AG04450 (cell line): Measurements from ENCODE around the gene PARM1. TPM values are rescaled to one million over a fixed set of nuclear protein-coding genes. Genes with fewer than 3 reads are reported as not detected.

ENCODE experiments used
- CTCF ChIA-PET: fragments of 300-600, 350-600 bp; formaldehyde crosslinking; extraction: SDS; loops from one replicate; lab custom pipeline; 2022; ENCODE audit warnings: antibody characterized with exemption, inconsistent platforms; lab: Charles Lee
- POLR2A ChIA-PET: fragments of 350-600 bp; formaldehyde crosslinking; extraction: SDS; loops from one replicate; lab custom pipeline; 2021; ENCODE audit warnings: antibody characterized with exemption, inconsistent platforms; lab: Yijun Ruan, JAX
- DNase-seq: peaks from one replicate; pipeline ENCODE4 v3.0.0-alpha.2; 2011; ENCODE audit warnings: low read depth, low spot score
- H3K27ac ChIP-seq: one replicate; pipeline ENCODE4 v1.5.1; 2012; ENCODE audit warnings: low read depth, low read length, control low read depth
- H3K27me3 ChIP-seq: one replicate; pipeline ENCODE4 v1.6.0; 2012; ENCODE audit warnings: low read length; ENCODE audit not compliant: control insufficient read depth, insufficient read depth
- H3K4me3 ChIP-seq: 2 replicates; pipeline ENCODE4 v1.5.1; 2011; ENCODE audit warnings: mild to moderate bottlenecking, low read depth, low read length, control low read depth
- H3K9me3 ChIP-seq: 2 replicates; pipeline ENCODE4 v1.5.1; 2012; ENCODE audit warnings: low read length; ENCODE audit not compliant: control insufficient read depth, insufficient read depth
- polyA plus RNA-seq: library from polyadenylated mRNA; depleted of rRNA; stranded (reverse); fragments of >200 nt; gene quantifications from 2 replicates; pipeline ENCODE4 v1.2.3, GENCODE V29; 2011
- TF ChIP-seq, protein P1 (sequence below): IDR thresholded peaks from 2 replicates; pipeline ENCODE4 v1.5.1; 2011; ENCODE audit warnings: low read depth, low read length, control low read depth, inconsistent platforms

PARM1 gene
- polyA plus RNA-seq, 1 experiment: 0.10 TPM

DNA sequence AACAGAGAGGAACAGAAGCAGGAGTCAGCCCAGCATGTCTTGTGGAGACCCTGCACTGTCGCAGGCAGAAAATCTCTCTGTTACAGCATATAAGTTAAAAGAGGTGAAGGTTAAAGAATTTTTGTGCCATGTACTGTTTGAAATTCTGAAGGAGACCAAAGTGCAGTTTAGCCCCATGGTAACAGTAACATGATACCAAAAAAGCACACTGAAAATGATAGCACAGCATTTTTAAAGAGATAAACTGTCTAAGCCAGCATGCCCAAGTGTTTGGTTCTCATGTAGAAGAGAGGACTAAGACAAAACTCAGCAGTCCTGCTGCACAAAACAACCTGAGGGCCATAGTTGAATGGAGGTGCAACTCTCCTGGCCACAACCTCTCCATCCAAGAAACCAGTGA, 41.9 kb upstream of the PARM1 start:
- TF ChIP-seq, protein P1, sequence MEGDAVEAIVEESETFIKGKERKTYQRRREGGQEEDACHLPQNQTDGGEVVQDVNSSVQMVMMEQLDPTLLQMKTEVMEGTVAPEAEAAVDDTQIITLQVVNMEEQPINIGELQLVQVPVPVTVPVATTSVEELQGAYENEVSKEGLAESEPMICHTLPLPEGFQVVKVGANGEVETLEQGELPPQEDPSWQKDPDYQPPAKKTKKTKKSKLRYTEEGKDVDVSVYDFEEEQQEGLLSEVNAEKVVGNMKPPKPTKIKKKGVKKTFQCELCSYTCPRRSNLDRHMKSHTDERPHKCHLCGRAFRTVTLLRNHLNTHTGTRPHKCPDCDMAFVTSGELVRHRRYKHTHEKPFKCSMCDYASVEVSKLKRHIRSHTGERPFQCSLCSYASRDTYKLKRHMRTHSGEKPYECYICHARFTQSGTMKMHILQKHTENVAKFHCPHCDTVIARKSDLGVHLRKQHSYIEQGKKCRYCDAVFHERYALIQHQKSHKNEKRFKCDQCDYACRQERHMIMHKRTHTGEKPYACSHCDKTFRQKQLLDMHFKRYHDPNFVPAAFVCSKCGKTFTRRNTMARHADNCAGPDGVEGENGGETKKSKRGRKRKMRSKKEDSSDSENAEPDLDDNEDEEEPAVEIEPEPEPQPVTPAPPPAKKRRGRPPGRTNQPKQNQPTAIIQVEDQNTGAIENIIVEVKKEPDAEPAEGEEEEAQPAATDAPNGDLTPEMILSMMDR: no peak
- no peak overlapping the region for H3K27ac ChIP-seq
- no peaks in the 10 kb centered on the region for H3K9me3 ChIP-seq
- POLR2A ChIA-PET: no interaction called here
- DNase-seq: no peak
- no peaks in the 10 kb centered on the region for H3K27me3 ChIP-seq
- CTCF ChIA-PET: no interaction called here
- no peak overlapping the region for H3K4me3 ChIP-seq

DNA sequence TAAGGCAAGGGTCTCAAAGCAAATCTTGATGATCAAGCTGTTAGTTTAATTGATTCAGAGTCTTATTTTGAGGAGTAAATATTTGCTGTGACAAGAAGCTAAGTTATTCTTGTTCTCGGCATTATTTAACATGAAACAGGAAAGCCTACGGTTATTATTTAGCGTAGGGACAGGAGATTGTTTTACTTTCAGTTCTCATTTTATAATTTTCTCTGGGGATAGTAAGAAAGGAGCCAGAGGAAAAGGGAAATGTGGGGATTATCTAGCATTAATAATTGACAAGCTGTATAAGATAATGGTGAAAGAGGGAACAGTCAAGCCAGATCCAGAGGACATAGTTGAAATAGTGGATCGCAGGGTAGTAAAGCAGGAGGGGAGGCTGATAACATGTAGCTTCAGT, 39.7 kb upstream of the PARM1 start:
- Histone ChIP-seq H3K4me3 (no peak overlapping the region), H3K27ac (no peak overlapping the region), H3K27me3 (no peaks in the 10 kb centered on the region), H3K9me3 (no peaks in the 10 kb centered on the region)
- POLR2A ChIA-PET: no interaction called here
- TF ChIP-seq, protein P1: no peak
- no peak for DNase-seq
- CTCF ChIA-PET: interaction anchor here (1.5 to 2.4 kb wide), 2 partner anchors 17 to 18 kb away, joined by 3 to 8 read pairs; no protein-coding TSS in a partner anchor

DNA sequence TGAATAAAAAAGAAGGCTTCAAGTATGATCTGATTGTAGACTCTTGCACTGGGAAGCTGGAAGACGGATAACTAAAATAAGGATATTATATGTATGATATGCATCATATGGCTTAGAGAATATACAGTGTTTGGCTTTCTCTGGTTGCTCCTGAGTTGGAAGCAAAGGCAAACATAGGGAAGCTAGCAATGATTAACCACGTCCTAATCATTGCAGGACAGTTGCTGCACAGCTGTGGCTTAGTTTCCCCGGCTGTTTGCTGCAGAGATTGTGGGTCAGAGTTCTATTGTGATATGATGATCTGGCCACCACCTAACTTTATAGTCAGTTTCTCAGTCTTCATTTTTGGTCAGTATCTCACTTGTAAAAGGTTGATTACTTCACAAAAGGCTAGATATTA, 36.3 kb upstream of the PARM1 start:
- DNase-seq: no peak
- Histone ChIP-seq H3K27me3 (no peaks in the 10 kb centered on the region), H3K9me3 (no peaks in the 10 kb centered on the region), H3K4me3 (no peak overlapping the region), H3K27ac (no peak overlapping the region)
- TF ChIP-seq, protein P1: no peak
- ChIA-PET CTCF (no interaction called here), POLR2A (no interaction called here)

GRCh38 chr4:74897386-74897785, 35.5 kb upstream of the PARM1 start:
- no peak for DNase-seq
- TF ChIP-seq, protein P1: no peak
- Histone ChIP-seq H3K4me3 (no peak overlapping the region), H3K27me3 (no peaks in the 10 kb centered on the region), H3K9me3 (no peaks in the 10 kb centered on the region), H3K27ac (no peak overlapping the region)
- ChIA-PET CTCF (no interaction called here), POLR2A (no interaction called here)

- TF ChIP-seq, protein P1: no peak
- Histone ChIP-seq H3K4me3 (no peak overlapping the region), H3K27me3 (no peaks in the 10 kb centered on the region), H3K9me3 (no peaks in the 10 kb centered on the region), H3K27ac (no peak overlapping the region)
- ChIA-PET POLR2A (no interaction called here), CTCF (no interaction called here)
- DNase-seq: no peak
Observed at GRCh38 chr4:74900862-74901261, 32.1 kb upstream of the PARM1 start.
